H1 (cell line): ENCODE measurements around the gene LEPR. TPM values are rescaled to one million over a fixed set of nuclear protein-coding genes. Genes with fewer than 3 reads are reported as not detected.

Experiments used
- CTCF ChIA-PET: fragments of 300-600 bp; sonication (Branson Sonifier 250); formaldehyde crosslinking; loops from one replicate; lab custom pipeline; 2021; ENCODE audit not compliant: partially characterized antibody; lab: Charles Lee
- POLR2A ChIA-PET: fragments of 300-600 bp; sonication (Branson Sonifier 250); formaldehyde crosslinking; loops from one replicate; lab custom pipeline; 2021; ENCODE audit warnings: inconsistent platforms; ENCODE audit not compliant: partially characterized antibody; lab: Charles Lee
- DNase-seq, 2 experiments: peaks; one replicate each; pipeline versions ENCODE4 v3.0.0 to v3.0.0-alpha.2; 2010 to 2022; ENCODE audit warnings: low spot score in 2 of 2, low read depth in 1 of 2, mixed read lengths in 1 of 2
- FAIRE-seq: peaks from 2 replicates; lab custom pipeline; 2011; peaks lifted over from hg19 to GRCh38; lab: Jason Lieb, UNC
- H2AFZ ChIP-seq: 2 replicates; pipeline ENCODE4 v1.8.1; 2012; ENCODE audit warnings: low read length, inconsistent platforms
- H2AK5ac ChIP-seq: 2 replicates; pipeline ENCODE4 v1.6.1; 2013; ENCODE audit warnings: low read depth, low read length
- H2BK120ac ChIP-seq: replicated peaks from 2 replicates; pipeline ENCODE3; 2013; ENCODE audit warnings: low read depth, low read length, inconsistent platforms
- H2BK12ac ChIP-seq: 2 replicates; pipeline ENCODE4 v1.6.1; 2013; ENCODE audit warnings: low read depth, low read length
- H2BK15ac ChIP-seq: 2 replicates; pipeline ENCODE4 v1.6.1; 2013; ENCODE audit warnings: low read length
- H2BK20ac ChIP-seq: 2 replicates; pipeline ENCODE4 v1.6.1; 2013; ENCODE audit warnings: low read length
- H2BK5ac ChIP-seq: 2 replicates; pipeline ENCODE4 v1.6.1; 2013; ENCODE audit warnings: low read depth, low read length
- H3K14ac ChIP-seq: 2 replicates; pipeline ENCODE4 v1.6.1; 2013; ENCODE audit warnings: inconsistent platforms; ENCODE audit not compliant: insufficient read length
- H3K18ac ChIP-seq: 2 replicates; pipeline ENCODE4 v1.6.1; 2013; ENCODE audit warnings: low read length; ENCODE audit errors: extremely low read depth
- H3K23ac ChIP-seq: 2 replicates; pipeline ENCODE4 v1.6.1; 2013; ENCODE audit warnings: inconsistent platforms; ENCODE audit not compliant: insufficient read length
- H3K23me2 ChIP-seq: 2 replicates; pipeline ENCODE4 v1.6.1; 2013; ENCODE audit warnings: low read depth, low read length
- H3K27ac ChIP-seq: 2 replicates; pipeline ENCODE4 v1.6.1; 2011; ENCODE audit warnings: low read depth, low read length, inconsistent platforms
- H3K27me3 ChIP-seq, 4 experiments: replicated peaks in 1 of 4; 1 replicate in 1 of 4; 2 replicates in 3 of 4; pipeline versions ENCODE4 v1.6.1 to v1.8.1; 2011 to 2013; ENCODE audit warnings: low read length in 3 of 4, mild to moderate bottlenecking in 3 of 4, inconsistent platforms in 2 of 4, mixed read lengths in 2 of 4, moderate library complexity in 1 of 4; ENCODE audit not compliant: control insufficient read depth in 3 of 4, insufficient read depth in 3 of 4; ENCODE audit errors: extremely low read depth in 1 of 4
- H3K36me3 ChIP-seq, 4 experiments: 2 replicates each; pipeline versions ENCODE4 v1.6.1 to v1.8.1; 2011 to 2013; ENCODE audit warnings: mild to moderate bottlenecking in 4 of 4, low read length in 3 of 4, moderate library complexity in 2 of 4, control low read depth in 1 of 4, inconsistent platforms in 1 of 4; ENCODE audit not compliant: insufficient read depth in 4 of 4, control insufficient read depth in 2 of 4
- H3K4ac ChIP-seq: replicated peaks from 2 replicates; pipeline ENCODE3; 2013; ENCODE audit warnings: low read length, low read depth, mixed read lengths, inconsistent platforms; ENCODE audit not compliant: insufficient read length
- H3K4me1 ChIP-seq, 4 experiments: replicated peaks in 1 of 4; 1 replicate in 1 of 4; 2 replicates in 3 of 4; pipeline versions ENCODE4 v1.6.1 to v1.8.1; 2011 to 2013; ENCODE audit warnings: low read length in 3 of 4, inconsistent platforms in 2 of 4, mixed read lengths in 1 of 4; ENCODE audit not compliant: insufficient read depth in 4 of 4, control insufficient read depth in 3 of 4
- H3K4me2 ChIP-seq, 2 experiments: 2 replicates each; pipeline versions ENCODE4 v1.6.1 to v1.8.1; 2011 to 2013; ENCODE audit warnings: low read depth in 2 of 2, low read length in 2 of 2, control low read depth in 1 of 2, inconsistent platforms in 1 of 2, mild to moderate bottlenecking in 1 of 2; ENCODE audit not compliant: insufficient read depth in 1 of 2
- H3K4me3 ChIP-seq, 4 experiments: fragments of 200-600, 300-600 bp in 1 of 4; sonication (generic), shearing (Covaris generic), sonication (Bioruptor Twin) in 1 of 4; 2 replicates each; pipeline versions ENCODE4 v1.5.1 to v1.8.1; 2011 to 2016; ENCODE audit warnings: low read length in 4 of 4, low read depth in 3 of 4, control low read depth in 2 of 4, inconsistent platforms in 2 of 4, mild to moderate bottlenecking in 2 of 4, mixed read lengths in 1 of 4, moderate library complexity in 1 of 4; ENCODE audit not compliant: insufficient read depth in 2 of 4; ENCODE audit errors: extremely low read depth in 1 of 4
- H3K56ac ChIP-seq: replicated peaks from 2 replicates; pipeline ENCODE3; 2013; ENCODE audit warnings: low read depth, mild to moderate bottlenecking, mixed read lengths, low read length, inconsistent platforms; ENCODE audit not compliant: insufficient read length
- H3K79me1 ChIP-seq: 2 replicates; pipeline ENCODE4 v1.6.1; 2013; ENCODE audit warnings: low read depth, low read length, control low read depth
- H3K79me2 ChIP-seq, 2 experiments: 2 replicates each; pipeline versions ENCODE4 v1.6.1 to v1.8.1; 2012 to 2013; ENCODE audit warnings: low read length in 2 of 2, mild to moderate bottlenecking in 2 of 2, inconsistent platforms in 1 of 2; ENCODE audit not compliant: insufficient read depth in 2 of 2, control insufficient read depth in 1 of 2
- H3K9ac ChIP-seq, 4 experiments: replicated peaks in 1 of 4; 1 replicate in 1 of 4; 2 replicates in 3 of 4; pipeline versions ENCODE4 v1.6.1 to v1.8.1; 2011 to 2013; ENCODE audit warnings: low read depth in 3 of 4, low read length in 3 of 4, control low read depth in 2 of 4, mild to moderate bottlenecking in 2 of 4, moderate library complexity in 2 of 4, inconsistent platforms in 1 of 4; ENCODE audit errors: extremely low read depth in 1 of 4
- H3K9me3 ChIP-seq, 2 experiments: 2 replicates each; pipeline versions ENCODE4 v1.6.1 to v1.8.1; 2012 to 2013; ENCODE audit warnings: mild to moderate bottlenecking in 2 of 2, moderate library complexity in 2 of 2, control low read depth in 1 of 2, inconsistent platforms in 1 of 2, low read depth in 1 of 2, low read length in 1 of 2, mixed read lengths in 1 of 2; ENCODE audit not compliant: insufficient read depth in 2 of 2
- H4K20me1 ChIP-seq, 2 experiments: replicated peaks in 1 of 2; 2 replicates each; pipeline versions ENCODE3 to v1.8.1; 2011 to 2013; ENCODE audit warnings: inconsistent platforms in 2 of 2, low read length in 2 of 2, mild to moderate bottlenecking in 1 of 2; ENCODE audit not compliant: insufficient read depth in 2 of 2, control insufficient read depth in 1 of 2
- H4K5ac ChIP-seq: 2 replicates; pipeline ENCODE4 v1.6.1; 2013; ENCODE audit warnings: low read length, low read depth, mixed read lengths, inconsistent platforms; ENCODE audit not compliant: insufficient read length
- H4K8ac ChIP-seq: 2 replicates; pipeline ENCODE4 v1.8.0; 2013; ENCODE audit warnings: mild to moderate bottlenecking, moderate library complexity, low read length, inconsistent platforms; ENCODE audit not compliant: insufficient read depth; ENCODE audit errors: extremely low read depth
- H4K91ac ChIP-seq: replicated peaks from 2 replicates; pipeline ENCODE3; 2013; ENCODE audit warnings: low read length, mixed read lengths, inconsistent platforms; ENCODE audit not compliant: insufficient read length
- WGBS, 2 experiments: shearing (Covaris generic) in 1 of 2; methylation state at CpG; one replicate each; pipeline versions ENCODE4 v1.1.6 to v1.1.7; 2013 to 2015; ENCODE audit warnings: low lambda C conversion rate in 2 of 2, mixed read lengths in 2 of 2, inconsistent platforms in 1 of 2, low coverage in 1 of 2, missing lambda C conversion rate in 1 of 2; ENCODE audit not compliant: insufficient replicate concordance in 2 of 2, insufficient coverage in 1 of 2, insufficient read length in 1 of 2; ENCODE audit errors: extremely low coverage in 1 of 2, missing lambda C conversion rate in 1 of 2; 5-methylcytosine and 5-hydroxymethylcytosine counted together
- polyA plus RNA-seq, 7 experiments: library from polyadenylated mRNA; depleted of rRNA in 3 of 7; stranded (reverse) in 5 of 7; unstranded in 2 of 7; fragments of >200 nt in 5 of 7; fragments of 200-250 nt in 2 of 7; gene quantifications; 1 replicate in 5 of 7; 2 replicates in 1 of 7; 4 replicates in 1 of 7; pipeline versions ENCODE4 v1.2.1 to v1.2.3, GENCODE V29; 2011 to 2013; ENCODE audit warnings: missing spikeins in 2 of 7, mixed read lengths in 2 of 7
- total RNA-seq: library from RNA; stranded (reverse); fragmentation: NEBNext Ultra II Directional; extraction: Animal tissue kit (Norgen Biotek cat#: 25700); gene quantifications from 2 replicates; pipeline ENCODE4 v1.2.1, GENCODE V29; 2021

Gene LEPR
- total and polyA plus RNA-seq, 2 of the 8 experiments (the other 6 are each of a cell fraction or from before 2014, with no cell fraction given) = 1.3 to 3.9 TPM

- no peaks in the 10 kb centered on the region; a peak in 1 of 7 replicates for H3K27me3 ChIP-seq
- no peak overlapping the region for H4K8ac ChIP-seq
- no peak overlapping the region for H2AFZ ChIP-seq
- no peak overlapping the region for H2BK15ac ChIP-seq
- CTCF ChIA-PET = interaction anchor here (1.8 kb wide), 1 partner anchor 14 kb away, joined by 5 read pairs; no protein-coding TSS in a partner anchor
- H3K4me3 ChIP-seq = no peak overlapping the region
- no peak for DNase-seq
- FAIRE-seq = no peak
- no peaks in the 10 kb centered on the region for H4K20me1 ChIP-seq
- no peak overlapping the region for H2AK5ac ChIP-seq
- H3K9ac ChIP-seq = no peak overlapping the region
- no peak overlapping the region for H3K56ac ChIP-seq
- no peak overlapping the region for H2BK120ac ChIP-seq
- no peak overlapping the region for H3K23ac ChIP-seq
- H3K4ac ChIP-seq = no peak overlapping the region
- no peak overlapping the region for H2BK5ac ChIP-seq
- no peaks in the 10 kb centered on the region for H3K23me2 ChIP-seq
- H2BK20ac ChIP-seq = no peak overlapping the region
- no peaks in the 10 kb centered on the region for H3K79me1 ChIP-seq
- no peak overlapping the region for H3K18ac ChIP-seq
- no peaks in the 10 kb centered on the region for H3K79me2 ChIP-seq
- H3K9me3 ChIP-seq = peaks cover 0 to 9% of the 10 kb centered on the region in 2 experiments; a peak in 1 of 4 replicates
- H3K4me1 ChIP-seq = peaks cover 0 to 13% (median 7%) of the 10 kb centered on the region in 4 experiments; a peak in 6 of 7 replicates
- no peak overlapping the region for H3K4me2 ChIP-seq
- no peak overlapping the region for H4K5ac ChIP-seq
- POLR2A ChIA-PET = interaction anchor here (1.2 kb wide), 1 partner anchor 9 kb away, joined by 3 read pairs; no protein-coding TSS in a partner anchor
- WGBS, 2 experiments = 97% methylated on average over 1 of the region's 1 CpG; no CpG with 5 or more reads in 1 of the 2 experiments
- no peak overlapping the region for H3K27ac ChIP-seq
- H2BK12ac ChIP-seq = no peak overlapping the region
- H3K14ac ChIP-seq = no peak overlapping the region
- no peak overlapping the region for H4K91ac ChIP-seq
- H3K36me3 ChIP-seq = no peaks in the 10 kb centered on the region; a peak in 1 of 8 replicates
Measured at GRCh38 chr1:65445837-65446236, 25.4 kb downstream of the LEPR start.
